ENCODE results near the gene MMP21. TPM values are rescaled to one million over a fixed set of nuclear protein-coding genes. Genes with fewer than 3 reads are reported as not detected.

MMP21 gene
- polyA plus RNA-seq, 5 donors: 0.50 to 0.95 (median 0.73) TPM

Other genes starting within 250 kb of the MMP21 start
- gene TEX36, start 92.7 kb downstream of the MMP21 start, polyA plus RNA-seq (ENCODE audit: insufficient read depth in 1 of 5, insufficient read length in 5 of 5, low replicate concordance in 1 of 5): not detected
- 10 to 100 TPM; 44.5 to 67.9 (median 61.4) TPM for gene EDRF1, start 56.1 kb downstream of the MMP21 start, polyA plus RNA-seq (ENCODE audit: insufficient read depth in 1 of 5, insufficient read length in 5 of 5, low replicate concordance in 1 of 5)
- gene UROS, start 47.4 kb upstream of the MMP21 start, polyA plus RNA-seq (ENCODE audit: insufficient read depth in 1 of 5, insufficient read length in 5 of 5, low replicate concordance in 1 of 5): 10 to 100 TPM; 58.8 to 84.1 (median 66.9) TPM
- gene BCCIP, start 47.7 kb upstream of the MMP21 start, polyA plus RNA-seq (ENCODE audit: insufficient read depth in 1 of 5, insufficient read length in 5 of 5, low replicate concordance in 1 of 5): 10 to 100 TPM; 77.3 to 93.0 (median 84.5) TPM
- gene DHX32, start 105.5 kb upstream of the MMP21 start, polyA plus RNA-seq (ENCODE audit: insufficient read depth in 1 of 5, insufficient read length in 5 of 5, low replicate concordance in 1 of 5): 10 to 100 TPM; 25.1 to 33.1 (median 27.2) TPM
- gene FANK1, start 120.7 kb upstream of the MMP21 start, polyA plus RNA-seq (ENCODE audit: insufficient read depth in 1 of 5, insufficient read length in 5 of 5, low replicate concordance in 1 of 5): 10 to 100 TPM in 2 of 5 donors, 1 to 10 TPM in 3; 6.2 to 11.7 (median 9.5) TPM